ENCODE measurements around the gene NTRK1. TPM values are rescaled to one million over a fixed set of nuclear protein-coding genes. Genes with fewer than 3 reads are reported as not detected.

NTRK1 gene
- total RNA-seq, 1 experiment from 2014 or later: 0.89 TPM

GRCh38 chr1:156864796-156865195 is 4.1 kb downstream of the NTRK1 start (continued):
- peak in 1 of 3 experiments; percentile 25; a peak in 1 of 6 replicates for TF ChIP-seq CTCF (IDR thresholded peaks at IDR 0.05 in 2 of 3, conservative IDR thresholded peaks at IDR 0.05 in 1 of 3; ENCODE audit: borderline replicate concordance in 1 of 3, insufficient read depth in 1 of 3, low read depth in 2 of 3, low read length in 2 of 3)
- no peak for TF ChIP-seq FOSL1 (IDR thresholded peaks at IDR 0.05; ENCODE audit: low read depth)
- no peak for TF ChIP-seq JUND (IDR thresholded peaks at IDR 0.05)

GRCh38 chr1:156865258-156865657 is 4.6 kb downstream of the NTRK1 start:
- H3K36me3 ChIP-seq (ENCODE audit: control insufficient read depth in 1 of 2, insufficient read depth in 2 of 2, low read length in 2 of 2): no peaks in the 10 kb centered on the region
- H3K79me2 ChIP-seq (ENCODE audit: insufficient read depth, low read length): no peaks in the 10 kb centered on the region
- peaks cover 3% of the 10 kb centered on the region; the same call in 1 of the 2 replicates for H3K27me3 ChIP-seq (ENCODE audit: insufficient read depth, low read length)
- POLR2A ChIA-PET: no interaction called here
- H3K9ac ChIP-seq (ENCODE audit: low read length): no peak overlapping the region
- no TSS peak for BruUV-seq (replicated peaks)
- H3K9me3 ChIP-seq (ENCODE audit: control insufficient read depth in 1 of 2, insufficient read depth in 1 of 2, low read depth in 1 of 2, low read length in 2 of 2): no peaks in the 10 kb centered on the region
- no peaks in the 10 kb centered on the region for H3K9me2 ChIP-seq (ENCODE audit: insufficient read depth)
- intact Hi-C loops (cut with micrococcal nuclease): no loop called here
- no peak for ATAC-seq
- TF ChIP-seq ZBTB33 (IDR thresholded peaks at IDR 0.05; ENCODE audit: extremely low read depth, insufficient replicate concordance, low read length) (no peak), CTCF (IDR thresholded peaks at IDR 0.05 in 2 of 3, conservative IDR thresholded peaks at IDR 0.05 in 1 of 3; ENCODE audit: borderline replicate concordance in 1 of 3, insufficient read depth in 1 of 3, low read depth in 2 of 3, low read length in 2 of 3) (no peak), FOSL1 (IDR thresholded peaks at IDR 0.05; ENCODE audit: low read depth) (no peak), POLR2AphosphoS5 (IDR thresholded peaks at IDR 0.05; ENCODE audit: low read depth, low read length) (no peak), SIN3A (IDR thresholded peaks at IDR 0.05; ENCODE audit: low read depth) (no peak), ATF3 (IDR thresholded peaks at IDR 0.05) (no peak), YY1 (IDR thresholded peaks at IDR 0.05; ENCODE audit: extremely low read depth, insufficient replicate concordance, low read depth, low read length) (no peak), JUND (IDR thresholded peaks at IDR 0.05) (no peak), EZH2 (IDR thresholded peaks at IDR 0.05) (no peak)
- H2AFZ ChIP-seq (ENCODE audit: low read depth, low read length, poor library complexity, severe bottlenecking): no peak overlapping the region
- CTCF ChIA-PET: no interaction called here
- RAD21 ChIA-PET (ENCODE audit: low non-redundant PET in 1 of 2, low total read pairs in 2 of 2, uncharacterized antibody in 2 of 2, unreplicated experiment in 2 of 2): no interaction called here
- peaks cover 3 to 11% of the 10 kb centered on the region in 2 experiments; a peak in 3 of 4 replicates for H3K4me1 ChIP-seq (ENCODE audit: control insufficient read depth in 1 of 2, insufficient read depth in 2 of 2, low read length in 2 of 2)
- H4K20me1 ChIP-seq (ENCODE audit: insufficient read depth): no peaks in the 10 kb centered on the region
- H3K27ac ChIP-seq (ENCODE audit: low read depth, low read length): no peak overlapping the region
- no peak overlapping the region for H3K4me3 ChIP-seq (replicated peaks in 1 of 2; ENCODE audit: low read depth in 1 of 2, low read length in 2 of 2)
- H3K4me2 ChIP-seq (ENCODE audit: low read length): no peak overlapping the region
- no peak for DNase-seq (ENCODE audit: low read depth, low spot score)

Data from HCT116 (cell line).